Neuronal stem cell (in vitro differentiated cells): ENCODE measurements around the gene ROBO1.

Experiments used
- DNase-seq: peaks from one replicate; pipeline ENCODE4 v3.0.0-alpha.2; 2013; ENCODE audit warnings: low spot score
- H2AFZ ChIP-seq: one replicate; pipeline ENCODE4 v1.6.1; 2013; ENCODE audit warnings: mild to moderate bottlenecking, low read length, inconsistent platforms
- H2AK5ac ChIP-seq: 2 replicates; pipeline ENCODE4 v1.6.1; 2013; ENCODE audit warnings: low read depth, mild to moderate bottlenecking, inconsistent platforms, low read length, moderate library complexity, mixed read lengths
- H2BK120ac ChIP-seq: 2 replicates; pipeline ENCODE4 v1.6.1; 2013; ENCODE audit warnings: low read depth, mild to moderate bottlenecking, inconsistent platforms, low read length, moderate library complexity, mixed read lengths
- H2BK12ac ChIP-seq: one replicate; pipeline ENCODE4 v1.6.1; 2013; ENCODE audit warnings: low read length, inconsistent platforms
- H2BK15ac ChIP-seq: 2 replicates; pipeline ENCODE4 v1.6.1; 2013; ENCODE audit warnings: mild to moderate bottlenecking, low read length, inconsistent platforms, mixed read lengths
- H2BK5ac ChIP-seq: one replicate; pipeline ENCODE4 v1.6.1; 2013; ENCODE audit warnings: inconsistent platforms, mild to moderate bottlenecking, low read length, moderate library complexity
- H3K14ac ChIP-seq: one replicate; pipeline ENCODE4 v1.6.1; 2013; ENCODE audit warnings: low read length, inconsistent platforms
- H3K18ac ChIP-seq: 2 replicates; pipeline ENCODE4 v1.6.1; 2013; ENCODE audit warnings: low read length, inconsistent platforms
- H3K23ac ChIP-seq: 2 replicates; pipeline ENCODE4 v1.6.1; 2013; ENCODE audit warnings: low read depth, mild to moderate bottlenecking, mixed read lengths, low read length, inconsistent platforms; ENCODE audit not compliant: poor library complexity
- H3K27ac ChIP-seq: replicated peaks from 3 replicates; pipeline ENCODE4 v1.5.1; 2013; ENCODE audit warnings: low read length, inconsistent platforms
- H3K27me3 ChIP-seq, 3 experiments: 2 replicates each; pipeline ENCODE4 v1.6.1; 2013; ENCODE audit warnings: low read length in 3 of 3, mild to moderate bottlenecking in 2 of 3, inconsistent platforms in 1 of 3, low read depth in 1 of 3, mixed read lengths in 1 of 3, moderate library complexity in 1 of 3; ENCODE audit not compliant: control insufficient read depth in 3 of 3, insufficient read depth in 3 of 3
- H3K36me3 ChIP-seq, 2 donors: replicated peaks in 1 of 2; 2 replicates each; pipeline ENCODE4 v1.6.1; 2013; ENCODE audit warnings: low read length in 2 of 2; ENCODE audit not compliant: control insufficient read depth in 2 of 2, insufficient read depth in 2 of 2
- H3K4ac ChIP-seq: 2 replicates; pipeline ENCODE4 v1.6.1; 2013; ENCODE audit warnings: inconsistent platforms, mild to moderate bottlenecking, low read length, moderate library complexity
- H3K4me1 ChIP-seq, 2 donors: 1 replicate in 1 of 2; 2 replicates in 1 of 2; pipeline ENCODE4 v1.6.1; 2013; ENCODE audit warnings: low read length in 2 of 2, low read depth in 1 of 2; ENCODE audit not compliant: control insufficient read depth in 2 of 2, insufficient read depth in 1 of 2
- H3K4me2 ChIP-seq: one replicate; pipeline ENCODE4 v1.6.1; 2013; ENCODE audit warnings: mild to moderate bottlenecking, low read length, inconsistent platforms; ENCODE audit not compliant: insufficient read depth, poor library complexity, severe bottlenecking
- H3K4me3 ChIP-seq, 2 donors: 2 replicates each; pipeline ENCODE4 v1.5.1; 2013; ENCODE audit warnings: low read length in 2 of 2, mild to moderate bottlenecking in 2 of 2, inconsistent platforms in 1 of 2, moderate library complexity in 1 of 2
- H3K79me1 ChIP-seq: one replicate; pipeline ENCODE4 v1.6.1; 2013; ENCODE audit warnings: low read depth, mild to moderate bottlenecking, inconsistent platforms, low read length, moderate library complexity
- H3K9ac ChIP-seq: one replicate; pipeline ENCODE4 v1.6.1; 2013; ENCODE audit warnings: mild to moderate bottlenecking, low read depth, low read length, inconsistent platforms; ENCODE audit not compliant: poor library complexity
- H3K9me3 ChIP-seq, 2 donors: replicated peaks in 1 of 2; 2 replicates each; pipeline versions ENCODE3 to v1.6.1; 2013; ENCODE audit warnings: low read length in 2 of 2, mild to moderate bottlenecking in 2 of 2, inconsistent platforms in 1 of 2, low read depth in 1 of 2, mixed read lengths in 1 of 2, moderate library complexity in 1 of 2; ENCODE audit not compliant: control insufficient read depth in 2 of 2, insufficient read depth in 1 of 2
- H4K8ac ChIP-seq: one replicate; pipeline ENCODE4 v1.6.1; 2013; ENCODE audit warnings: low read depth, mild to moderate bottlenecking, inconsistent platforms, low read length, moderate library complexity
- H4K91ac ChIP-seq: one replicate; pipeline ENCODE4 v1.6.1; 2013; ENCODE audit warnings: low read length, low read depth, mild to moderate bottlenecking, inconsistent platforms; ENCODE audit not compliant: poor library complexity
- WGBS, 2 donors: extraction: QIAGEN DNeasy Blood & Tissue Kit; methylation state at CpG; one replicate each; pipeline ENCODE4 v1.1.7; 2013; ENCODE audit warnings: missing lambda C conversion rate in 2 of 2, mixed read lengths in 1 of 2; ENCODE audit not compliant: insufficient read length in 2 of 2, insufficient replicate concordance in 1 of 2; ENCODE audit errors: extremely low coverage in 2 of 2; 5-methylcytosine and 5-hydroxymethylcytosine counted together

The ROBO1 gene

GRCh38 chr3:79369306-79369705, 398.5 kb downstream of the ROBO1 start:
- H2AFZ ChIP-seq: peak overlapping the region; percentile 19

DNA sequence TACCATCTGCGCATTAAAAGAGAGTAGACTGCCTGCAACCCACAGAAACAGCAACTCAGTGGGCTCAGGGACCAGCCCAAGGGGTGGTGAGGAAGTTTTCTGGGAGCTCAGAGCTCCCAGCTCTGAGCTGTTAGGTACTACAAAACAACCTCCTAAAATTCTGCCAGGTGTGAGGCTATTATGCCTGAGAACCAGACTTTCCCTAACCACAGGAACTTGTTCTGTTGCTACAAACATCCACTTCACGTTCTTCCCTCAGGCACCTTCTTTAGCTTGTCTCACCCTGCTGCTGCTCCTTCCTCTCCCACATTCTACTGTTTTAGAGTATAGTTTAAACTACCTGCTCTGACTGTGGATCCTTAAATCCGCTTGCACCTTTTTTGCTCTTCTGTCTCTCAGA, 399.4 kb downstream of the ROBO1 start:
- no peak overlapping the region for H2AK5ac ChIP-seq
- no peak overlapping the region for H3K4me2 ChIP-seq
- H3K27me3 ChIP-seq: no peaks in the 10 kb centered on the region
- H2BK12ac ChIP-seq: no peak overlapping the region
- H2BK120ac ChIP-seq: no peak overlapping the region
- H4K91ac ChIP-seq: no peak overlapping the region
- no peak overlapping the region for H2BK5ac ChIP-seq
- peaks cover 2 to 4% of the 10 kb centered on the region in 2 donors for H3K9me3 ChIP-seq
- H3K79me1 ChIP-seq: no peaks in the 10 kb centered on the region
- no peak for DNase-seq
- H3K27ac ChIP-seq: no peak overlapping the region
- no peak overlapping the region for H2AFZ ChIP-seq
- no peak overlapping the region for H3K4me3 ChIP-seq
- H3K14ac ChIP-seq: no peak overlapping the region
- H3K4me1 ChIP-seq: peaks cover 0 to 1% of the 10 kb centered on the region in 2 donors
- WGBS, 2 donors: no CpG with 5 or more reads among the region's 3 CpGs
- H3K36me3 ChIP-seq: no peaks in the 10 kb centered on the region
- H3K9ac ChIP-seq: no peak overlapping the region
- no peak overlapping the region for H4K8ac ChIP-seq
- H3K18ac ChIP-seq: no peak overlapping the region
- H3K4ac ChIP-seq: no peak overlapping the region
- H2BK15ac ChIP-seq: no peak overlapping the region
- no peak overlapping the region for H3K23ac ChIP-seq

More at GRCh38 chr3:79369306-79369705, 398.5 kb downstream of the ROBO1 start:
- DNase-seq: no peak
- Histone ChIP-seq H3K9ac (no peak overlapping the region), H3K27ac (no peak overlapping the region), H3K23ac (no peak overlapping the region), H3K4ac (no peak overlapping the region), H2BK12ac (no peak overlapping the region), H3K36me3 (no peaks in the 10 kb centered on the region), H3K14ac (no peak overlapping the region), H4K91ac (no peak overlapping the region), H2BK15ac (no peak overlapping the region), H3K9me3 (peaks cover 2 to 4% of the 10 kb centered on the region in 2 donors), H4K8ac (no peak overlapping the region), H2BK5ac (no peak overlapping the region), H2BK120ac (no peak overlapping the region), H3K18ac (no peak overlapping the region), H3K4me3 (no peak overlapping the region), H3K79me1 (no peaks in the 10 kb centered on the region), H3K27me3 (no peaks in the 10 kb centered on the region), H3K4me2 (no peak overlapping the region), H2AK5ac (no peak overlapping the region), H3K4me1 (peaks cover 0 to 1% of the 10 kb centered on the region in 2 donors)
- WGBS, 2 donors: no CpG with 5 or more reads among the region's 1 CpG

- no peaks in the 10 kb centered on the region for H3K27me3 ChIP-seq
- H3K27ac ChIP-seq: no peak overlapping the region
- H2BK12ac ChIP-seq: no peak overlapping the region
- no peak overlapping the region for H4K91ac ChIP-seq
- no peak overlapping the region for H2BK120ac ChIP-seq
- no CpG with 5 or more reads among the region's 6 CpGs for WGBS, 2 donors
- no peak overlapping the region for H3K14ac ChIP-seq
- H4K8ac ChIP-seq: no peak overlapping the region
- H3K9ac ChIP-seq: no peak overlapping the region
- no peak overlapping the region for H2BK5ac ChIP-seq
- H3K36me3 ChIP-seq: no peaks in the 10 kb centered on the region
- H3K23ac ChIP-seq: no peak overlapping the region
- no peaks in the 10 kb centered on the region for H3K79me1 ChIP-seq
- no peak overlapping the region for H2AK5ac ChIP-seq
- H3K4ac ChIP-seq: no peak overlapping the region
- no peak overlapping the region for H2AFZ ChIP-seq
- peaks cover 0 to 1% of the 10 kb centered on the region in 2 donors for H3K4me1 ChIP-seq
- no peak overlapping the region for H3K4me3 ChIP-seq
- peaks cover 2 to 4% of the 10 kb centered on the region in 2 donors for H3K9me3 ChIP-seq
- H3K4me2 ChIP-seq: no peak overlapping the region
- no peak overlapping the region for H2BK15ac ChIP-seq
- no peak for DNase-seq
- no peak overlapping the region for H3K18ac ChIP-seq
Observed at GRCh38 chr3:79367803-79368202, 400.0 kb downstream of the ROBO1 start.

GRCh38 chr3:79367066-79367465, 400.7 kb downstream of the ROBO1 start:
- Histone ChIP-seq H3K23ac (no peak overlapping the region), H2BK15ac (no peak overlapping the region), H3K4ac (no peak overlapping the region), H3K18ac (no peak overlapping the region), H3K14ac (no peak overlapping the region), H2BK120ac (no peak overlapping the region), H3K9me3 (peaks cover 0 to 4% of the 10 kb centered on the region in 2 donors), H3K9ac (no peak overlapping the region), H2AFZ (no peak overlapping the region), H3K36me3 (no peaks in the 10 kb centered on the region), H3K27ac (no peak overlapping the region), H3K4me3 (no peak overlapping the region), H3K79me1 (no peaks in the 10 kb centered on the region), H2AK5ac (no peak overlapping the region), H2BK5ac (no peak overlapping the region), H3K4me2 (no peak overlapping the region), H4K91ac (no peak overlapping the region), H3K27me3 (no peaks in the 10 kb centered on the region), H4K8ac (no peak overlapping the region), H3K4me1 (peaks cover 0 to 1% of the 10 kb centered on the region in 2 donors), H2BK12ac (no peak overlapping the region)
- no peak for DNase-seq
